NB4 (cell line): Measurements from ENCODE around the gene MBOAT7.

ENCODE experiments used
- DNase-seq: peaks from one replicate; pipeline ENCODE4 v3.0.0; 2010; ENCODE audit warnings: low read depth
- H3K4me3 ChIP-seq: one replicate; pipeline ENCODE4 v1.5.1; 2011; ENCODE audit warnings: mild to moderate bottlenecking, low read depth, low read length, moderate library complexity
- CTCF ChIP-seq: IDR thresholded peaks from one replicate; pipeline ENCODE4 v1.5.1; 2012; ENCODE audit warnings: low read depth, low read length
- MAX ChIP-seq: IDR thresholded peaks from 2 replicates; pipeline ENCODE4 v1.6.1; 2011; ENCODE audit warnings: low read depth, low read length
- MYC ChIP-seq: IDR thresholded peaks from 2 replicates; pipeline ENCODE4 v1.6.1; 2011; ENCODE audit warnings: low read depth, low read length
- POLR2A ChIP-seq: IDR thresholded peaks from 2 replicates; pipeline ENCODE4 v1.6.1; 2011; ENCODE audit warnings: mild to moderate bottlenecking; ENCODE audit not compliant: insufficient read length; ENCODE audit errors: extremely low read depth

Gene MBOAT7

GRCh38 chr19:54206831-54207177 is 17.4 kb upstream of the MBOAT7 start:
- no peak for TF ChIP-seq POLR2A
- no peak for TF ChIP-seq MYC
- no peak for TF ChIP-seq MAX
- no peak for DNase-seq
- no peak overlapping the region for H3K4me3 ChIP-seq

GRCh38 chr19:54206030-54206830 is 16.9 kb upstream of the MBOAT7 start:
- H3K4me3 ChIP-seq = no peak overlapping the region
- no peak for DNase-seq
- no peak for TF ChIP-seq POLR2A
- no peak for TF ChIP-seq MYC
- TF ChIP-seq CTCF = no peak
- TF ChIP-seq MAX = no peak

GRCh38 chr19:54204767-54205468 is 15.5 kb upstream of the MBOAT7 start:
- TF ChIP-seq MAX = no peak
- no peak for TF ChIP-seq MYC
- no peak for TF ChIP-seq CTCF
- no peak for TF ChIP-seq POLR2A
- DNase-seq = no peak
- H3K4me3 ChIP-seq = peak overlapping the region; percentile 32

- peak overlapping the region; percentile 98 for H3K4me3 ChIP-seq
- no peak for DNase-seq
- TF ChIP-seq MAX = no peak
- TF ChIP-seq CTCF = no peak
- TF ChIP-seq POLR2A = no peak
- TF ChIP-seq MYC = no peak
These were observed 13.8 kb upstream of the MBOAT7 start for GRCh38 chr19:54203151-54203611.

GRCh38 chr19:54201980-54202379 is 12.6 kb upstream of the MBOAT7 start:
- peak overlapping the region; percentile 98 for H3K4me3 ChIP-seq
- TF ChIP-seq POLR2A (no peak), CTCF (no peak), MYC (no peak), MAX (no peak)
- no peak for DNase-seq

- peak overlapping the region; percentile 98 for H3K4me3 ChIP-seq
- TF ChIP-seq MYC (no peak; the same call in 1 of the 2 replicates), MAX (peak; percentile 19)
- DNase-seq = no peak
These were observed 11.9 kb upstream of the MBOAT7 start for GRCh38 chr19:54201172-54201701.
